ENCODE data around the gene GRM1. TPM values are rescaled to one million over a fixed set of nuclear protein-coding genes. Genes with fewer than 3 reads are reported as not detected.

Gene GRM1
- total RNA-seq = 0.51 TPM in 1 of 2 replicates, not detected in the other

- peak within 1 kb of the TSS; percentile 35 for H3K4me3 ChIP-seq (ENCODE audit: low read depth, low read length)
- TF ChIP-seq CTCF (conservative IDR thresholded peaks at IDR 0.05; ENCODE audit: low read depth, low read length) = no peak
- no peak for DNase-seq (ENCODE audit: low read depth)
Measured at GRCh38 chr6:146028851-146029572, at the start of gene GRM1. TSS of gene GRM1 (plus strand) at chr6:146029062. CDS start at chr6:146029518, 456 bp downstream.

DNA sequence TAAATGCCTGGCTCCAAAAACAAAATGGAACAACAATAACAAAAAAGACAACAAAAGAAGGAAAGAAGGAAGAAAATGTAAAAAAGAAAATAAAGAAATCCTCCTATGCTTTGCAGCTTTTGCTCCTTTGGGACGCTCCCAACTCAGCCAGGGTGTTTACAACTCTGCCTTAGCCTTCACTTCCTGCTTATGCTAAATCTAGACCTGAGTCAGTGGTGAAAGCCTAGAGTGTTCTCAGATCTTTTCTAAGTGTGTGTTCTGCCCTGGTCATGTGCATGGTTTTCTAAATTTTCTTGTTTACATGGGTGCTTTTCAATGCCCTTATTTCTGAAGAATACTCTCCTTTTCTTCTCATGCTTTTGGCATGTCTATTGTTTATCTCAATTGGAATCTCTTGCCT, 19.5 kb upstream of the GRM1 start:
- no peak overlapping the region for H3K4me3 ChIP-seq (ENCODE audit: low read depth, low read length)
- no peak for TF ChIP-seq CTCF (conservative IDR thresholded peaks at IDR 0.05; ENCODE audit: low read depth, low read length)
- DNase-seq (ENCODE audit: low read depth) = no peak

DNA sequence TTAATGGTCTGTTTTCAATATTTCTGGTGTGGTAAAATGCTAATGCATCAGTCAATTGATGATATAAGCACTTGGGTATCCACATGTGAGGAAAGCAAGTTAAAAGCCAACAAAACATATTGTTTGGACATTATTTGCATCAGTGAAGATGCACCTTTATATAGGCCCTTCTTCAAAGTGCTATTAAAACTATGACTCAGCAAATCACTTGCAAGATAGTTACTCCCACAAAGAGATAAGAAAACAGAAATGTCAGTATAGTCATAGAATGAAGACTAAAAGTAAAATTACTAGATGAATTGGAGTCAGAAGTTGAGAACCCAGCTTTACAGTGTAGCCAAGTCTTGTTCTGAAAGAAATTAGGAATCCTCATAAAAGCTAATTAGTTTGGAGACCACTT, 14.6 kb upstream of the GRM1 start:
- DNase-seq (ENCODE audit: low read depth) = no peak
- H3K4me3 ChIP-seq (ENCODE audit: low read depth, low read length) = no peak overlapping the region
- TF ChIP-seq CTCF (conservative IDR thresholded peaks at IDR 0.05; ENCODE audit: low read depth, low read length) = no peak

DNA sequence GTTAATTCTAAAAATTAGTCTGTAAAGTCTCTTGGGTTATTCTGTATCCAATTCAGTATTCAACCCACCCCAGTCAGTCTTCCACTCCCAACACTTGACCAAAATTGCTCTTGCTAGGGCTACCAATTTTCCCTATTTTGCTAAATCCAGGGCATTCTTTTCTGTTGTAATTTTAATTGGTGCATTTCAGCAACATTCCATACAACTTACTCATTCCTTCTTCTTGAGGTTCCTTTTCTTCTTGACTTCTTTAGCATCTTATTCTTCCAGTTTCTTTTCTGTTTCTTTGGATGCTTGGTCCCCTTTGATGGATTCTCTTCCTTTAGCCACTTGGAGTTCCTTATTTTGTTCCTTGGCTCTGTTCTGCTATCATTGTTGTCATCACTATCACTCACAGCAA, 11.2 kb upstream of the GRM1 start:
- TF ChIP-seq CTCF (conservative IDR thresholded peaks at IDR 0.05; ENCODE audit: low read depth, low read length) = no peak
- DNase-seq (ENCODE audit: low read depth) = no peak
- H3K4me3 ChIP-seq (ENCODE audit: low read depth, low read length) = no peak overlapping the region

DNA sequence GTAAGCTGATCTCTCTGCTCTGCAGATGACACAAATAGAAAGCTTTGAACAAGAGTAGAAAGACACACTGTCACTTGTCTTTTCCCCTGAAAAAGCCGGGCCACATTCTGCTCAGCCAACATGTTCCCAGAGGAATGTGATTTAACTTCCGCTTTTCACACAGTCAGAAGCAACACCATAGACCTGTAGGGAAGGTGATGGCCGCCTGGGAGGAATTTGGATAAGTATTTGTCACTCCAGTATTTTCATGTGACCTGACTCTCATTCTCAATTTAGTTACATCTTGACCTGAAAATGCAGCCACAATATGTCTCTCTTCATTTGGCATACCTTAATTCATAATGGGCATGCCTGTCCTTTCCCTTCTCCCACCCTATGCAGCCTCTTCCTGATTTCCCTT, 2.0 kb upstream of the GRM1 start:
- H3K4me3 ChIP-seq (ENCODE audit: low read depth, low read length) = no peak overlapping the region
- no peak for TF ChIP-seq CTCF (conservative IDR thresholded peaks at IDR 0.05; ENCODE audit: low read depth, low read length)
- no peak for DNase-seq (ENCODE audit: low read depth)

DNA sequence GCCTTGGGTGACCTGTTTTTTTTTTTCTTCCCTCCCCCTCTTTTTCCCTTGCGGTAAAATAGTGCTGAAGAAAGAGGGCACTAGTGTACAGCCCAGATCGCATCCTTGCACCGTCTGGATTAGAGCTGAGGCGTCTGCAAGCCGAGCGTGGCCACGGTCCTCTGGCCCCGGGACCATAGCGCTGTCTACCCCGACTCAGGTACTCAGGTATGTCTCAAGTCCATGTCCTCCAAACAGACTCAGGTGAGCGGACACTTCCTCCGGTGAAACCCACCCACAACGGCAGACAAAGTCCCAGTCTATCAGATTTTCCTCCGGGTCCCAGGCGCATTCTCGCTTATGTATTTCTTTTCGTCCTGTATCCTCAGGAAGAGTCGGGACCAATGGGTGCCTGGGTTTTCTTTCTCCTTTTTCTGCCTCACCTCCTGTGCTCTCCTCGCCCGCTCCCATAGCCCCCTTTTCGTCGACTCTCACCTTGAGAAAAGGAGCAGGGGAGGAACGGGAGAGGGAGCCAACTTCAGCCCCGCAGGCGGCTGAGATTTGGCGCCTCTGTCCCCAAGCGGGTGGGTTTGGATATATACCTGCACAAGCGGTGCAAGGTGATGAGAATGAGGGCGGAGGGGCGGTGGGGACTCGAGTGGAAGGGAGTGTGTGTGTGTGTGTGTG, 1.1 kb upstream of the GRM1 start:
- no peak for DNase-seq (ENCODE audit: low read depth)
- peak; percentile 27 for TF ChIP-seq CTCF (conservative IDR thresholded peaks at IDR 0.05; ENCODE audit: low read depth, low read length)
- H3K4me3 ChIP-seq (ENCODE audit: low read depth, low read length) = no peak overlapping the region
